Measurements from ENCODE around the gene CREB1.

CREB1 gene

GRCh38 chr2:207523005-207523404, 6.8 kb upstream of the CREB1 start:
- TF ChIP-seq YY1 (IDR thresholded peaks at IDR 0.05; ENCODE audit: low read depth) (no peak), CEBPB (IDR thresholded peaks at IDR 0.05) (no peak), ZBTB7A (IDR thresholded peaks at IDR 0.05; ENCODE audit: low read depth) (no peak), TAF1 (IDR thresholded peaks at IDR 0.05; ENCODE audit: low read depth) (no peak), CREB1 (IDR thresholded peaks at IDR 0.05; ENCODE audit: low read depth) (no peak), TEAD4 (IDR thresholded peaks at IDR 0.05) (no peak), TCF12 (IDR thresholded peaks at IDR 0.05; ENCODE audit: low read depth) (no peak), RAD21 (IDR thresholded peaks at IDR 0.05; ENCODE audit: low read depth) (no peak), EP300 (IDR thresholded peaks at IDR 0.05; ENCODE audit: borderline replicate concordance) (no peak), FOXM1 (IDR thresholded peaks at IDR 0.05; ENCODE audit: borderline replicate concordance, low read depth) (no peak), NFIC (IDR thresholded peaks at IDR 0.05) (no peak), EGR1 (IDR thresholded peaks at IDR 0.05) (no peak)
- TF ChIP-seq, protein P1, sequence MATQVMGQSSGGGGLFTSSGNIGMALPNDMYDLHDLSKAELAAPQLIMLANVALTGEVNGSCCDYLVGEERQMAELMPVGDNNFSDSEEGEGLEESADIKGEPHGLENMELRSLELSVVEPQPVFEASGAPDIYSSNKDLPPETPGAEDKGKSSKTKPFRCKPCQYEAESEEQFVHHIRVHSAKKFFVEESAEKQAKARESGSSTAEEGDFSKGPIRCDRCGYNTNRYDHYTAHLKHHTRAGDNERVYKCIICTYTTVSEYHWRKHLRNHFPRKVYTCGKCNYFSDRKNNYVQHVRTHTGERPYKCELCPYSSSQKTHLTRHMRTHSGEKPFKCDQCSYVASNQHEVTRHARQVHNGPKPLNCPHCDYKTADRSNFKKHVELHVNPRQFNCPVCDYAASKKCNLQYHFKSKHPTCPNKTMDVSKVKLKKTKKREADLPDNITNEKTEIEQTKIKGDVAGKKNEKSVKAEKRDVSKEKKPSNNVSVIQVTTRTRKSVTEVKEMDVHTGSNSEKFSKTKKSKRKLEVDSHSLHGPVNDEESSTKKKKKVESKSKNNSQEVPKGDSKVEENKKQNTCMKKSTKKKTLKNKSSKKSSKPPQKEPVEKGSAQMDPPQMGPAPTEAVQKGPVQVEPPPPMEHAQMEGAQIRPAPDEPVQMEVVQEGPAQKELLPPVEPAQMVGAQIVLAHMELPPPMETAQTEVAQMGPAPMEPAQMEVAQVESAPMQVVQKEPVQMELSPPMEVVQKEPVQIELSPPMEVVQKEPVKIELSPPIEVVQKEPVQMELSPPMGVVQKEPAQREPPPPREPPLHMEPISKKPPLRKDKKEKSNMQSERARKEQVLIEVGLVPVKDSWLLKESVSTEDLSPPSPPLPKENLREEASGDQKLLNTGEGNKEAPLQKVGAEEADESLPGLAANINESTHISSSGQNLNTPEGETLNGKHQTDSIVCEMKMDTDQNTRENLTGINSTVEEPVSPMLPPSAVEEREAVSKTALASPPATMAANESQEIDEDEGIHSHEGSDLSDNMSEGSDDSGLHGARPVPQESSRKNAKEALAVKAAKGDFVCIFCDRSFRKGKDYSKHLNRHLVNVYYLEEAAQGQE (IDR thresholded peaks at IDR 0.05; ENCODE audit: low read depth), result no peak
- TF ChIP-seq, protein P2, sequence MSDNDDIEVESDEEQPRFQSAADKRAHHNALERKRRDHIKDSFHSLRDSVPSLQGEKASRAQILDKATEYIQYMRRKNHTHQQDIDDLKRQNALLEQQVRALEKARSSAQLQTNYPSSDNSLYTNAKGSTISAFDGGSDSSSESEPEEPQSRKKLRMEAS (IDR thresholded peaks at IDR 0.05), result no peak
- TF ChIP-seq, protein P3, sequence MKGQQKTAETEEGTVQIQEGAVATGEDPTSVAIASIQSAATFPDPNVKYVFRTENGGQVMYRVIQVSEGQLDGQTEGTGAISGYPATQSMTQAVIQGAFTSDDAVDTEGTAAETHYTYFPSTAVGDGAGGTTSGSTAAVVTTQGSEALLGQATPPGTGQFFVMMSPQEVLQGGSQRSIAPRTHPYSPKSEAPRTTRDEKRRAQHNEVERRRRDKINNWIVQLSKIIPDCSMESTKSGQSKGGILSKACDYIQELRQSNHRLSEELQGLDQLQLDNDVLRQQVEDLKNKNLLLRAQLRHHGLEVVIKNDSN (IDR thresholded peaks at IDR 0.05), result no peak

DNA sequence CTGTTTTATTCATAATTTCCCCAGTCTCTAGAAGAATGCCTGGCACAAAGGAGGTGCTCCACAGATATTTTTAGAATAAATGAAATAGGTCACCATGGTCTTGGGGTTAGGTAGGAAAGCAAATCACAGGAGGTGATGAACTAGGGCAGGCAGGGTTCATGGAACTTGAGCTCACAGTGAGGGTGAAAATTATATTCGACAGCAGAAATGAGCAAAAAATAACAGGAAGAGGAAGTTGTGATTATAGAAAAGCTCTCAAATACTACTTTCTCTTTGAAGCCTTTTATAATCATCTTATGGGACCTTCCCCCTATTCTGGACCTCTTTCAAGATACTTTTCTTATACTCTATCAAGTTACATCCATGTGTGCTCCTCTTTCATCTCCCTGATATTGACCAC, 4.5 kb upstream of the CREB1 start:
- no peak for TF ChIP-seq TEAD4 (IDR thresholded peaks at IDR 0.05)
- TF ChIP-seq ZBTB7A (IDR thresholded peaks at IDR 0.05; ENCODE audit: low read depth), result no peak
- TF ChIP-seq, protein P3 (IDR thresholded peaks at IDR 0.05), result no peak
- TF ChIP-seq YY1 (IDR thresholded peaks at IDR 0.05; ENCODE audit: low read depth), result no peak
- TF ChIP-seq EGR1 (IDR thresholded peaks at IDR 0.05), result no peak
- TF ChIP-seq FOXM1 (IDR thresholded peaks at IDR 0.05; ENCODE audit: borderline replicate concordance, low read depth), result no peak
- no peak for TF ChIP-seq CEBPB (IDR thresholded peaks at IDR 0.05)

DNA sequence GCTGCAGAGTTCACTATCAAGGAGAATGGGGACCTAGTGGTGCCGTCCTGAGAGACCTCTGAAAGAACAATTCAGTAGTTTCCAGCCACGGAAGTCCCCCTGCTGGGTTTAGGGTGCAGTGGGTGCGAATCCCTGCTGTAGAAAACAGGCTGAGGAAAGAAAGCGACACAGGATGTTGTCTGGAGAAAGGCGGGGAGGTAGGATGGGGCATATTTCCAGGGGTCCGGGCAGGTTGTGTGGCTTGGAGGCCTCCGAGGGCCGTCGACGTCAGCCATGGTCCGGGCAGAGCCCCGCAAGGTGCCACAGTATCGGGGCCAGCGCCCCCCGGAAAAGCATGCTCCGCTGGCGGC, 807 bp upstream of the CREB1 start:
- TF ChIP-seq, protein P3 (IDR thresholded peaks at IDR 0.05), result no peak
- no peak for TF ChIP-seq NFIC (IDR thresholded peaks at IDR 0.05)
- no peak for TF ChIP-seq ZBTB7A (IDR thresholded peaks at IDR 0.05; ENCODE audit: low read depth)
- TF ChIP-seq TCF12 (IDR thresholded peaks at IDR 0.05; ENCODE audit: low read depth), result no peak
- TF ChIP-seq CEBPB (IDR thresholded peaks at IDR 0.05), result no peak
- no peak for TF ChIP-seq EP300 (IDR thresholded peaks at IDR 0.05; ENCODE audit: borderline replicate concordance)
- TF ChIP-seq, protein P2 (IDR thresholded peaks at IDR 0.05), result no peak

GRCh38 chr2:207530160-207531031, 634 bp downstream of the CREB1 start:
- peak; percentile 86 for TF ChIP-seq YY1 (IDR thresholded peaks at IDR 0.05; ENCODE audit: low read depth)
- no peak for TF ChIP-seq TEAD4 (IDR thresholded peaks at IDR 0.05)

- TF ChIP-seq EP300 (IDR thresholded peaks at IDR 0.05; ENCODE audit: borderline replicate concordance) (no peak), FOXM1 (IDR thresholded peaks at IDR 0.05; ENCODE audit: borderline replicate concordance, low read depth) (no peak), RAD21 (IDR thresholded peaks at IDR 0.05; ENCODE audit: low read depth) (no peak), TEAD4 (IDR thresholded peaks at IDR 0.05) (no peak), NFIC (IDR thresholded peaks at IDR 0.05) (no peak), TCF12 (IDR thresholded peaks at IDR 0.05; ENCODE audit: low read depth) (no peak), TAF1 (IDR thresholded peaks at IDR 0.05; ENCODE audit: low read depth) (no peak)
- TF ChIP-seq, protein P3 (IDR thresholded peaks at IDR 0.05), result no peak
These were observed 1.5 kb downstream of the CREB1 start for GRCh38 chr2:207531032-207531952.

DNA sequence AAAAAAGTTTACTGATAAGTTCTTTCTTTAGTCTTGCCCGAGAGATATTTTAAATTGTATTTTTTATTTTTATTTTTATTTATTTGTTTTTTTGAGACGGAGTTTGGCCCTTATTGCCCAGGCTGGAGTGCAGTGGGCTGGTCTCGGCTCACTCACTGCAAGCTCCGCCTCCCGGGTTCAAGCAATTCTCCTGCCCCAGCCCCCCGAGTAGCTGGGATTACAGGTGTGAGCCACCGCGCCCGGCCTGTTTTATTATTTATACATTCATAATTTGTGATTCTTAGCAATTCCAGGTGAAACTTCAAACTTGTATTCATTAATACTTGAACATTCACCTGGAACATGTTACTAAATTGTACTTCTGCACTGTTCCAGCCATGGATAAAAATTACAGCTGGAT, 2.9 kb downstream of the CREB1 start:
- TF ChIP-seq CREB1 (IDR thresholded peaks at IDR 0.05; ENCODE audit: low read depth), result no peak
- no peak for TF ChIP-seq YY1 (IDR thresholded peaks at IDR 0.05; ENCODE audit: low read depth)
- no peak for TF ChIP-seq TEAD4 (IDR thresholded peaks at IDR 0.05)
